H1 (cell line): Measurements from ENCODE around the gene TMEM117. TPM values are rescaled to one million over a fixed set of nuclear protein-coding genes. Genes with fewer than 3 reads are reported as not detected.

ENCODE experiments used
- CTCF ChIA-PET: fragments of 300-600 bp; sonication (Branson Sonifier 250); formaldehyde crosslinking; loops from one replicate; lab custom pipeline; 2021; ENCODE audit not compliant: partially characterized antibody; lab: Charles Lee
- POLR2A ChIA-PET: fragments of 300-600 bp; sonication (Branson Sonifier 250); formaldehyde crosslinking; loops from one replicate; lab custom pipeline; 2021; ENCODE audit warnings: inconsistent platforms; ENCODE audit not compliant: partially characterized antibody; lab: Charles Lee
- DNase-seq, 2 experiments: peaks; one replicate each; pipeline versions ENCODE4 v3.0.0 to v3.0.0-alpha.2; 2010 to 2022; ENCODE audit warnings: low spot score in 2 of 2, low read depth in 1 of 2, mixed read lengths in 1 of 2
- FAIRE-seq: peaks from 2 replicates; lab custom pipeline; 2011; peaks lifted over from hg19 to GRCh38; lab: Jason Lieb, UNC
- H2AFZ ChIP-seq: 2 replicates; pipeline ENCODE4 v1.8.1; 2012; ENCODE audit warnings: low read length, inconsistent platforms
- H2AK5ac ChIP-seq: 2 replicates; pipeline ENCODE4 v1.6.1; 2013; ENCODE audit warnings: low read depth, low read length
- H2BK120ac ChIP-seq: replicated peaks from 2 replicates; pipeline ENCODE3; 2013; ENCODE audit warnings: low read depth, low read length, inconsistent platforms
- H2BK12ac ChIP-seq: 2 replicates; pipeline ENCODE4 v1.6.1; 2013; ENCODE audit warnings: low read depth, low read length
- H2BK15ac ChIP-seq: 2 replicates; pipeline ENCODE4 v1.6.1; 2013; ENCODE audit warnings: low read length
- H2BK20ac ChIP-seq: 2 replicates; pipeline ENCODE4 v1.6.1; 2013; ENCODE audit warnings: low read length
- H2BK5ac ChIP-seq: 2 replicates; pipeline ENCODE4 v1.6.1; 2013; ENCODE audit warnings: low read depth, low read length
- H3K14ac ChIP-seq: 2 replicates; pipeline ENCODE4 v1.6.1; 2013; ENCODE audit warnings: inconsistent platforms; ENCODE audit not compliant: insufficient read length
- H3K18ac ChIP-seq: 2 replicates; pipeline ENCODE4 v1.6.1; 2013; ENCODE audit warnings: low read length; ENCODE audit errors: extremely low read depth
- H3K23ac ChIP-seq: 2 replicates; pipeline ENCODE4 v1.6.1; 2013; ENCODE audit warnings: inconsistent platforms; ENCODE audit not compliant: insufficient read length
- H3K23me2 ChIP-seq: 2 replicates; pipeline ENCODE4 v1.6.1; 2013; ENCODE audit warnings: low read depth, low read length
- H3K27ac ChIP-seq: 2 replicates; pipeline ENCODE4 v1.6.1; 2011; ENCODE audit warnings: low read depth, low read length, inconsistent platforms
- H3K27me3 ChIP-seq, 4 experiments: replicated peaks in 1 of 4; 1 replicate in 1 of 4; 2 replicates in 3 of 4; pipeline versions ENCODE4 v1.6.1 to v1.8.1; 2011 to 2013; ENCODE audit warnings: low read length in 3 of 4, mild to moderate bottlenecking in 3 of 4, inconsistent platforms in 2 of 4, mixed read lengths in 2 of 4, moderate library complexity in 1 of 4; ENCODE audit not compliant: control insufficient read depth in 3 of 4, insufficient read depth in 3 of 4; ENCODE audit errors: extremely low read depth in 1 of 4
- H3K36me3 ChIP-seq, 4 experiments: 2 replicates each; pipeline versions ENCODE4 v1.6.1 to v1.8.1; 2011 to 2013; ENCODE audit warnings: mild to moderate bottlenecking in 4 of 4, low read length in 3 of 4, moderate library complexity in 2 of 4, control low read depth in 1 of 4, inconsistent platforms in 1 of 4; ENCODE audit not compliant: insufficient read depth in 4 of 4, control insufficient read depth in 2 of 4
- H3K4ac ChIP-seq: replicated peaks from 2 replicates; pipeline ENCODE3; 2013; ENCODE audit warnings: low read length, low read depth, mixed read lengths, inconsistent platforms; ENCODE audit not compliant: insufficient read length
- H3K4me1 ChIP-seq, 4 experiments: replicated peaks in 1 of 4; 1 replicate in 1 of 4; 2 replicates in 3 of 4; pipeline versions ENCODE4 v1.6.1 to v1.8.1; 2011 to 2013; ENCODE audit warnings: low read length in 3 of 4, inconsistent platforms in 2 of 4, mixed read lengths in 1 of 4; ENCODE audit not compliant: insufficient read depth in 4 of 4, control insufficient read depth in 3 of 4
- H3K4me2 ChIP-seq, 2 experiments: 2 replicates each; pipeline versions ENCODE4 v1.6.1 to v1.8.1; 2011 to 2013; ENCODE audit warnings: low read depth in 2 of 2, low read length in 2 of 2, control low read depth in 1 of 2, inconsistent platforms in 1 of 2, mild to moderate bottlenecking in 1 of 2; ENCODE audit not compliant: insufficient read depth in 1 of 2
- H3K4me3 ChIP-seq, 4 experiments: fragments of 200-600, 300-600 bp in 1 of 4; sonication (generic), shearing (Covaris generic), sonication (Bioruptor Twin) in 1 of 4; 2 replicates each; pipeline versions ENCODE4 v1.5.1 to v1.8.1; 2011 to 2016; ENCODE audit warnings: low read length in 4 of 4, low read depth in 3 of 4, control low read depth in 2 of 4, inconsistent platforms in 2 of 4, mild to moderate bottlenecking in 2 of 4, mixed read lengths in 1 of 4, moderate library complexity in 1 of 4; ENCODE audit not compliant: insufficient read depth in 2 of 4; ENCODE audit errors: extremely low read depth in 1 of 4
- H3K56ac ChIP-seq: replicated peaks from 2 replicates; pipeline ENCODE3; 2013; ENCODE audit warnings: low read depth, mild to moderate bottlenecking, mixed read lengths, low read length, inconsistent platforms; ENCODE audit not compliant: insufficient read length
- H3K79me1 ChIP-seq: 2 replicates; pipeline ENCODE4 v1.6.1; 2013; ENCODE audit warnings: low read depth, low read length, control low read depth
- H3K79me2 ChIP-seq, 2 experiments: 2 replicates each; pipeline versions ENCODE4 v1.6.1 to v1.8.1; 2012 to 2013; ENCODE audit warnings: low read length in 2 of 2, mild to moderate bottlenecking in 2 of 2, inconsistent platforms in 1 of 2; ENCODE audit not compliant: insufficient read depth in 2 of 2, control insufficient read depth in 1 of 2
- H3K9ac ChIP-seq, 4 experiments: replicated peaks in 1 of 4; 1 replicate in 1 of 4; 2 replicates in 3 of 4; pipeline versions ENCODE4 v1.6.1 to v1.8.1; 2011 to 2013; ENCODE audit warnings: low read depth in 3 of 4, low read length in 3 of 4, control low read depth in 2 of 4, mild to moderate bottlenecking in 2 of 4, moderate library complexity in 2 of 4, inconsistent platforms in 1 of 4; ENCODE audit errors: extremely low read depth in 1 of 4
- H3K9me3 ChIP-seq, 2 experiments: 2 replicates each; pipeline versions ENCODE4 v1.6.1 to v1.8.1; 2012 to 2013; ENCODE audit warnings: mild to moderate bottlenecking in 2 of 2, moderate library complexity in 2 of 2, control low read depth in 1 of 2, inconsistent platforms in 1 of 2, low read depth in 1 of 2, low read length in 1 of 2, mixed read lengths in 1 of 2; ENCODE audit not compliant: insufficient read depth in 2 of 2
- H4K20me1 ChIP-seq, 2 experiments: replicated peaks in 1 of 2; 2 replicates each; pipeline versions ENCODE3 to v1.8.1; 2011 to 2013; ENCODE audit warnings: inconsistent platforms in 2 of 2, low read length in 2 of 2, mild to moderate bottlenecking in 1 of 2; ENCODE audit not compliant: insufficient read depth in 2 of 2, control insufficient read depth in 1 of 2
- H4K5ac ChIP-seq: 2 replicates; pipeline ENCODE4 v1.6.1; 2013; ENCODE audit warnings: low read length, low read depth, mixed read lengths, inconsistent platforms; ENCODE audit not compliant: insufficient read length
- H4K8ac ChIP-seq: 2 replicates; pipeline ENCODE4 v1.8.0; 2013; ENCODE audit warnings: mild to moderate bottlenecking, moderate library complexity, low read length, inconsistent platforms; ENCODE audit not compliant: insufficient read depth; ENCODE audit errors: extremely low read depth
- H4K91ac ChIP-seq: replicated peaks from 2 replicates; pipeline ENCODE3; 2013; ENCODE audit warnings: low read length, mixed read lengths, inconsistent platforms; ENCODE audit not compliant: insufficient read length
- BRCA1 ChIP-seq: IDR thresholded peaks from 2 replicates; pipeline ENCODE4 v1.6.1; 2012; ENCODE audit warnings: low read depth, low read length, improper control_type of control experiment
- CHD1 ChIP-seq: IDR thresholded peaks from 2 replicates; pipeline ENCODE4 v1.6.1; 2012; ENCODE audit warnings: low read depth, low read length, improper control_type of control experiment
- EP300 ChIP-seq, 2 experiments: IDR thresholded peaks; 1 replicate in 1 of 2; 2 replicates in 1 of 2; pipeline ENCODE4 v1.6.1; 2011 to 2012; ENCODE audit warnings: low read depth in 2 of 2, low read length in 2 of 2, mild to moderate bottlenecking in 2 of 2, borderline replicate concordance in 1 of 2, inconsistent platforms in 1 of 2, moderate library complexity in 1 of 2
- HDAC6 ChIP-seq: IDR thresholded peaks from one replicate; pipeline ENCODE4 v1.7.1; 2012; ENCODE audit warnings: low read depth, mild to moderate bottlenecking, inconsistent platforms, low read length, moderate library complexity
- JUN ChIP-seq: IDR thresholded peaks from 2 replicates; pipeline ENCODE4 v1.6.1; 2011; ENCODE audit warnings: low read depth, mild to moderate bottlenecking, improper control_type of control experiment, low read length
- JUND ChIP-seq: IDR thresholded peaks from 2 replicates; pipeline ENCODE4 v1.6.1; 2011; ENCODE audit warnings: mild to moderate bottlenecking, improper control_type of control experiment, low read length
- POLR2A ChIP-seq, 2 experiments: IDR thresholded peaks; 1 replicate in 1 of 2; 2 replicates in 1 of 2; pipeline ENCODE4 v1.6.1; 2011; ENCODE audit warnings: low read depth in 2 of 2, low read length in 2 of 2, mild to moderate bottlenecking in 2 of 2; ENCODE audit errors: control extremely low read depth in 1 of 2
- POLR2AphosphoS5 ChIP-seq: IDR thresholded peaks from 2 replicates; pipeline ENCODE4 v1.6.1; 2011; ENCODE audit warnings: low read depth, low read length
- RAD21 ChIP-seq, 2 experiments: IDR thresholded peaks in 1 of 2; conservative IDR thresholded peaks in 1 of 2; 2 replicates each; pipeline ENCODE4 v1.6.1; 2011; ENCODE audit warnings: low read depth in 2 of 2, low read length in 2 of 2, improper control_type of control experiment in 1 of 2, inconsistent platforms in 1 of 2, mild to moderate bottlenecking in 1 of 2, moderate library complexity in 1 of 2
- SIX5 ChIP-seq: IDR thresholded peaks from 2 replicates; pipeline ENCODE4 v1.6.1; 2011; ENCODE audit warnings: mild to moderate bottlenecking, low read depth, low read length
- TBP ChIP-seq: IDR thresholded peaks from 2 replicates; pipeline ENCODE4 v1.6.1; 2011; ENCODE audit warnings: low read depth, low read length, improper control_type of control experiment
- YY1 ChIP-seq: IDR thresholded peaks from 2 replicates; pipeline ENCODE4 v1.6.1; 2011; ENCODE audit warnings: low read depth, mild to moderate bottlenecking, low read length
- WGBS, 2 experiments: shearing (Covaris generic) in 1 of 2; methylation state at CpG; one replicate each; pipeline versions ENCODE4 v1.1.6 to v1.1.7; 2013 to 2015; ENCODE audit warnings: low lambda C conversion rate in 2 of 2, mixed read lengths in 2 of 2, inconsistent platforms in 1 of 2, low coverage in 1 of 2, missing lambda C conversion rate in 1 of 2; ENCODE audit not compliant: insufficient replicate concordance in 2 of 2, insufficient coverage in 1 of 2, insufficient read length in 1 of 2; ENCODE audit errors: extremely low coverage in 1 of 2, missing lambda C conversion rate in 1 of 2; 5-methylcytosine and 5-hydroxymethylcytosine counted together
- polyA plus RNA-seq, 7 experiments: library from polyadenylated mRNA; depleted of rRNA in 3 of 7; stranded (reverse) in 5 of 7; unstranded in 2 of 7; fragments of >200 nt in 5 of 7; fragments of 200-250 nt in 2 of 7; gene quantifications; 1 replicate in 5 of 7; 2 replicates in 1 of 7; 4 replicates in 1 of 7; pipeline versions ENCODE4 v1.2.1 to v1.2.3, GENCODE V29; 2011 to 2013; ENCODE audit warnings: missing spikeins in 2 of 7, mixed read lengths in 2 of 7
- total RNA-seq: library from RNA; stranded (reverse); fragmentation: NEBNext Ultra II Directional; extraction: Animal tissue kit (Norgen Biotek cat#: 25700); gene quantifications from 2 replicates; pipeline ENCODE4 v1.2.1, GENCODE V29; 2021
- TF ChIP-seq, protein P1 (sequence below): IDR thresholded peaks from 2 replicates; pipeline ENCODE4 v1.6.1; 2011; ENCODE audit warnings: low read length, improper control_type of control experiment

Gene TMEM117
- total and polyA plus RNA-seq, 2 of the 8 experiments (the other 6 are each of a cell fraction or from before 2014, with no cell fraction given): 0.80 to 1.4 TPM

DNA sequence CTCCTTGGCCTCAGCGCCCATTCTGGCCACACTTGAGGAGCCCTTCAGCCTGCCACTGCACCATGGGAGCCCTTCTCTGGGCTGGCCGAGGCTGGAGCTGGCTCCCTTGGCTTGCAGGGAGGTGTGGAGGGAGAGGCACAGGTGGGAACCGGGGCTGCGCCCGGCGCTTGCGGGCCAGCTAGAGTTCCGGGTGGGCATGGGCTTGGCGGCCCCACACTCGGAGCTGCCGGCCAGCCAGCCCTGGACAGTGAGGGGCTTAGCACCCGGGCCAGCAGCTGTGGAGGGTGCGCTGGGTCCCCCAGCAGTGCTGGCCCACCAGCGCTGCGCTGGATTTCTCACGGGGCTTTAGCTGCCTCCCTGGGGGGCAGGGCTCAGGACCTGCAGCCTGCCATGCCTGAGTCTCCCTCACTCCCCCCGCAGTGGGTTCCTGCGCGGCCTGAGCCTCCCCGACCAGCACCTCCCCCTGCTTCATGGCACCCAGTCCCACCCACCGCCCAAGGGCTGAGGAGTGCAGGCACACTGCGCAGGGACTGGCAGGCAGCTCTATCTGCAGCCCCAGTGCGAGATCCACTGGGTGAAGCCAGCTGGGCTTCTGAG is 28.0 kb downstream of the TMEM117 start:
- POLR2A ChIA-PET: no interaction called here
- H3K79me2 ChIP-seq: no peaks in the 10 kb centered on the region
- TF ChIP-seq HDAC6: no peak
- TF ChIP-seq JUN: no peak
- TF ChIP-seq EP300 (IDR thresholded peaks at IDR 0.05; ENCODE audit: borderline replicate concordance in 1 of 2, low read depth in 2 of 2, low read length in 2 of 2): no peak
- no peak for TF ChIP-seq JUND
- no peak for TF ChIP-seq POLR2AphosphoS5
- no peak for TF ChIP-seq YY1
- TF ChIP-seq TBP: no peak
- TF ChIP-seq RAD21 (IDR thresholded peaks at IDR 0.05 in 1 of 2, conservative IDR thresholded peaks at IDR 0.05 in 1 of 2; ENCODE audit: low read depth in 2 of 2, low read length in 2 of 2): no peak
- TF ChIP-seq CHD1: no peak
- TF ChIP-seq, protein P1, sequence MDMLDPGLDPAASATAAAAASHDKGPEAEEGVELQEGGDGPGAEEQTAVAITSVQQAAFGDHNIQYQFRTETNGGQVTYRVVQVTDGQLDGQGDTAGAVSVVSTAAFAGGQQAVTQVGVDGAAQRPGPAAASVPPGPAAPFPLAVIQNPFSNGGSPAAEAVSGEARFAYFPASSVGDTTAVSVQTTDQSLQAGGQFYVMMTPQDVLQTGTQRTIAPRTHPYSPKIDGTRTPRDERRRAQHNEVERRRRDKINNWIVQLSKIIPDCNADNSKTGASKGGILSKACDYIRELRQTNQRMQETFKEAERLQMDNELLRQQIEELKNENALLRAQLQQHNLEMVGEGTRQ: no peak
- TF ChIP-seq BRCA1: no peak
- no peak for TF ChIP-seq POLR2A (IDR thresholded peaks at IDR 0.05; ENCODE audit: control extremely low read depth in 1 of 2, low read depth in 2 of 2, low read length in 2 of 2)
- no peak for TF ChIP-seq SIX5

More for the DNA sequence above, 28.0 kb downstream of the TMEM117 start:
- H4K8ac ChIP-seq: no peak overlapping the region
- no peak overlapping the region for H2BK5ac ChIP-seq
- no peak overlapping the region for H3K14ac ChIP-seq
- CTCF ChIA-PET: interaction anchor here (1.1 kb wide), 1 partner anchor 86 kb away, joined by 3 read pairs; no protein-coding TSS in a partner anchor
- 0 out of 2 replicates have a peak, but pooled peaks cover 2% of the 10 kb centered on the region for H3K23me2 ChIP-seq
- no peaks in the 10 kb centered on the region for H3K79me1 ChIP-seq
- H4K5ac ChIP-seq: no peak overlapping the region
- no peak overlapping the region for H4K91ac ChIP-seq
- H4K20me1 ChIP-seq: no peaks in the 10 kb centered on the region
- no peaks in the 10 kb centered on the region for H3K27me3 ChIP-seq
- no peak overlapping the region for H3K23ac ChIP-seq
- H2BK15ac ChIP-seq: no peak overlapping the region
- H3K56ac ChIP-seq: no peak overlapping the region
- H2AFZ ChIP-seq: no peak overlapping the region
- no peak overlapping the region for H2BK12ac ChIP-seq
- FAIRE-seq: no peak
- no peak for DNase-seq
- peaks cover 0 to 3% (median 0%) of the 10 kb centered on the region in 4 experiments; a peak in 1 of 7 replicates for H3K4me1 ChIP-seq
- H3K36me3 ChIP-seq: no peaks in the 10 kb centered on the region
- H2BK120ac ChIP-seq: no peak overlapping the region
- H2BK20ac ChIP-seq: no peak overlapping the region
- no peak overlapping the region for H3K18ac ChIP-seq
- H3K9me3 ChIP-seq: peaks cover 0 to 3% of the 10 kb centered on the region in 2 experiments; a peak in 1 of 4 replicates
- H3K27ac ChIP-seq: no peak overlapping the region
- H3K4ac ChIP-seq: no peak overlapping the region
- no peak overlapping the region for H3K4me3 ChIP-seq
- no peak overlapping the region for H3K9ac ChIP-seq
- H3K4me2 ChIP-seq: no peak overlapping the region
- WGBS, 2 experiments: 98% methylated on average over 14 of the region's 23 CpGs; no CpG with 5 or more reads in 1 of the 2 experiments
- no peak overlapping the region for H2AK5ac ChIP-seq
